Fibroblast of villous mesenchyme (primary cell): ENCODE measurements around the gene KIF26B. TPM values are rescaled to one million over a fixed set of nuclear protein-coding genes. Genes with fewer than 3 reads are reported as not detected.
A peak's percentile ranks its signal among the peaks of the same experiment; 100 is the strongest.
"Not testable (repeated sequence)": the region's sequence is repeated elsewhere in the genome, so short reads cannot be mapped to it uniquely, and the experiment has no call there.

Experiments
- DNase-seq: peaks from one replicate; pipeline ENCODE4 v3.0.0-alpha.2; 2010; ENCODE audit warnings: low read depth
- H3K4me3 ChIP-seq: 2 replicates; pipeline ENCODE4 v1.5.1; 2011; ENCODE audit warnings: low read depth, mild to moderate bottlenecking, low read length
- total RNA-seq: library from RNA; depleted of rRNA; stranded (reverse); fragments of >200 nt; gene quantifications from 2 replicates; pipeline ENCODE4 v1.2.3, GENCODE V29; 2012
- TF ChIP-seq, protein P1 (sequence below): IDR thresholded peaks from 2 replicates; pipeline ENCODE4 v1.5.1; 2012; ENCODE audit warnings: low read depth, mild to moderate bottlenecking, low read length; ENCODE audit not compliant: insufficient read depth

Gene KIF26B
- total RNA-seq, 1 donor = 12.1 TPM

DNA sequence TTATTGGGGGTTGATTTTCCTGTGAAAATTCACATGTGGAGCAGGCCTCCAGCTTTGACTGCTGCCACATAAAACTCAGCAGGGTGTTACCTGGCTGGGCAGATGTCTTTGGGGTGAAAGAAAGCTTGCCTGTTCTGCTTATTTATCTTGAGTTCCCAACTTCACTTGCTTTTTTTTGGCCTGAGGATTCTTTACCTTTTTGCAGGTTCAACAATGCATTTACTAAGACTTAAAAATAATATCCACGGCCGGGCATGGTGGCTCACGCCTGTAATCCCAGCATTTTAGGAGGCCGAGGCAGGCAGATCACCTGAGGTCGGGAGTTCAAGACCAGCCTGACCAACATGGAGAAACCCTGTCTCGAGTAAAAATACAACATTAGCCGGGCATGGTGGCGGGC, 509.1 kb downstream of the KIF26B start:
- no peak overlapping the region for H3K4me3 ChIP-seq
- TF ChIP-seq, protein P1, sequence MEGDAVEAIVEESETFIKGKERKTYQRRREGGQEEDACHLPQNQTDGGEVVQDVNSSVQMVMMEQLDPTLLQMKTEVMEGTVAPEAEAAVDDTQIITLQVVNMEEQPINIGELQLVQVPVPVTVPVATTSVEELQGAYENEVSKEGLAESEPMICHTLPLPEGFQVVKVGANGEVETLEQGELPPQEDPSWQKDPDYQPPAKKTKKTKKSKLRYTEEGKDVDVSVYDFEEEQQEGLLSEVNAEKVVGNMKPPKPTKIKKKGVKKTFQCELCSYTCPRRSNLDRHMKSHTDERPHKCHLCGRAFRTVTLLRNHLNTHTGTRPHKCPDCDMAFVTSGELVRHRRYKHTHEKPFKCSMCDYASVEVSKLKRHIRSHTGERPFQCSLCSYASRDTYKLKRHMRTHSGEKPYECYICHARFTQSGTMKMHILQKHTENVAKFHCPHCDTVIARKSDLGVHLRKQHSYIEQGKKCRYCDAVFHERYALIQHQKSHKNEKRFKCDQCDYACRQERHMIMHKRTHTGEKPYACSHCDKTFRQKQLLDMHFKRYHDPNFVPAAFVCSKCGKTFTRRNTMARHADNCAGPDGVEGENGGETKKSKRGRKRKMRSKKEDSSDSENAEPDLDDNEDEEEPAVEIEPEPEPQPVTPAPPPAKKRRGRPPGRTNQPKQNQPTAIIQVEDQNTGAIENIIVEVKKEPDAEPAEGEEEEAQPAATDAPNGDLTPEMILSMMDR = no peak
- DNase-seq = no peak

GRCh38 chr1:245666412-245666811, 511.6 kb downstream of the KIF26B start:
- TF ChIP-seq, protein P1 = no peak
- no peak for DNase-seq
- no peak overlapping the region for H3K4me3 ChIP-seq

DNA sequence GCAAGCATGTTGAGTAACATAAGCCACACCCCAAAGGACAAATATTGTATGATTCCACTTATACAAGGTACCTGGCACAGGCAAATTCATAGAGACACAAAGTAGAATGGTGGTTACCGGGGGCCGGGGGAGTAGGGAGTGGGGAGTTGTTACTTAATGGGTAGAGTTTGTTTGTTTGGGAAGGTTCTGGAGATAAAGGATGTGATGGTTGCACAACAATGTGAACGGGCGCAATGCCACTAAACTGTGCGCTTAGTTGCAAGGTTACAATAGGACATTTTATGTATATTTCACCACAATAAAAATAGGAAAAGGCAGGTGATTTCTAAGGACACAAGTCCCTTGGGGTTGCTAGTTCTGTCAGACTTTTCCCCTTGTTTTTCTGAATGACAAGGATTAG, 516.6 kb downstream of the KIF26B start:
- DNase-seq = no peak
- TF ChIP-seq, protein P1 = no peak
- no peak overlapping the region for H3K4me3 ChIP-seq

DNA sequence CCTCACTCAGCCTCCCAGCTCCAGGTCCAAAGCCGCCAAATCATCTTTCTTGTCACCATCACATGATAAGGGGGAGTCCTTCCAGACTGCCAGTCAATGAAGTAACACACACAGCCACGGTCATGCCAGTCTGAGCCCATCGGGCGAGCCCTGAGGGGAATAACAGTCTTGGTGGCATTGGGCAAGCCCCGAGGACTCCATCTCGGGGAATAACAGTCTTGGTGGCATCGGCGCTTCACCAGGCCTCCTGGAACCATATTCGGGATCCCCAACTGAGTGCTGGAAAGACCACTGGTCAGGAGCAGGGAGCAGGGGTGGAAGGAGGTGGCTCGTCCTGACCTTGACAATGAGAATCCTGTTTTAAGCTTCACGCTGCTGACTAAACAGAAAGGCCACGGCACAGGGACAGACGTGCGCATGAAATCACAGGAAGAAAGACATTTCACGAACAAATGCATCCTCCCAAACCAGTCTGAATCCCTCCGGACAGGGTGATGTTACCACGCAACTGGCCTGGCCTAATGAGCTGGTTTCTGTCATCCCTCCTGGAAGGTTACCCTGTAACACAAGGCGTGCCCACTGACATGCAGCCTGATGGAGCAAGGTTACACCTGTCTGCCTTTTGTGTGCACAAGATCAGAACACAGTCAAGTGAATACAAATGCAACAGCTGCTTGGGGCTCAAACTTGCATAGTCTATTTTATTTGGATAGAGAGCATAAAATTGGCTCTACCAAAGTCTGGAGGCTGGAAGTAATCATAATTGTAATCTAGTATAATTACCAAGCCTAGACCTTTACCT, 517.4 kb downstream of the KIF26B start:
- no peak overlapping the region for H3K4me3 ChIP-seq
- DNase-seq = no peak
- TF ChIP-seq, protein P1 = no peak

- H3K4me3 ChIP-seq, DNase-seq: not testable (repeated sequence)
These were observed 518.3 kb downstream of the KIF26B start for GRCh38 chr1:245672836-245673656.

DNA sequence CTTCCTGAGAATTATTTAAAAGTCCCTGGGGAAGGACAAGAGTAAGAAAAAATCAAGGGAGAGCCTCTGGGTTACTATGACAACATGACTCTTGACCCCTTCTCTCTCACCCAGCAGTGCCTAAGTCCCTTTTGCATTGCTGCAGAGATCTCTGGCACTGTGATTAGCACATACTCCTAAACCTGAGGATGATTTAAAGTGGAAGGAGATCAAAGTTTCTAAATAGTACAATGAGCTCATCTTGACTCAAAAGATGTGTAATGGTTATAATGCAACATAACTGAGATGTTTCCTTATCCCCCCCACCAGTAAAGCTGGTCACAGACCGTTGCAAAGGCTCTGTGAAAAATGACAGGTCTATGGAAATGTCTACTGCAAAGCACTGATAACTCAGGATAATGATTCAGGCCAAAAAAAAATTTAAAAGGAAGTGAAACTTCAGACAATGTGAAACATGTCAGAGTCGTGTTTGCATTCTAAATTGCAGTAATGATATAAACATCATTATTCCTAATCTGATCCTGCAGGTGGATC, 519.2 kb downstream of the KIF26B start:
- TF ChIP-seq, protein P1 = no peak
- DNase-seq = peak; percentile 33
- H3K4me3 ChIP-seq = no peak overlapping the region
